HG03159 (cell line): ENCODE measurements around the gene OVAAL.

Experiments
- ATAC-seq: cut with Tn5 transposase; IDR thresholded peaks from one replicate; pipeline ENCODE4 v1.9.1; 2021; ENCODE audit warnings: mild to moderate bottlenecking, moderate library complexity; ENCODE audit not compliant: unreplicated experiment

The OVAAL gene

DNA sequence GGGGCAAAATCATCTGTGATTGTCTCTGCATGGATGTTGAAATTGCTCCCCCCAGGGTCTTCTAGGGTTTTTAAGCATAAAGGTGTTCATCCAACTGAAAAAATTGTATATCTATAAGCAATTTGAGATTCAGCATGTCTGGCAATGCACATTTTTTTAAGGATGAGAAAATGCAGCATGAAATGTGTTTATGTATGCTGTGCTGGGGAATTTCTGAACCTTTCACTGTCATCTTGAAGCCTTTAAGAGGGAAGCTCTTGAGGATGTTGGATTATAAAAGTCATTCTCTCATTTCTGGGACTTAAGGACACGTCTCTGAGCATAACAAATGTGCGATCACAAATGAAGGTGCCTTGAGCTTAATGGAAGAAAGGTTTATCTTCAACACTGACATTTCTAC, 9.4 kb downstream of the OVAAL start:
- ATAC-seq = no peak

DNA sequence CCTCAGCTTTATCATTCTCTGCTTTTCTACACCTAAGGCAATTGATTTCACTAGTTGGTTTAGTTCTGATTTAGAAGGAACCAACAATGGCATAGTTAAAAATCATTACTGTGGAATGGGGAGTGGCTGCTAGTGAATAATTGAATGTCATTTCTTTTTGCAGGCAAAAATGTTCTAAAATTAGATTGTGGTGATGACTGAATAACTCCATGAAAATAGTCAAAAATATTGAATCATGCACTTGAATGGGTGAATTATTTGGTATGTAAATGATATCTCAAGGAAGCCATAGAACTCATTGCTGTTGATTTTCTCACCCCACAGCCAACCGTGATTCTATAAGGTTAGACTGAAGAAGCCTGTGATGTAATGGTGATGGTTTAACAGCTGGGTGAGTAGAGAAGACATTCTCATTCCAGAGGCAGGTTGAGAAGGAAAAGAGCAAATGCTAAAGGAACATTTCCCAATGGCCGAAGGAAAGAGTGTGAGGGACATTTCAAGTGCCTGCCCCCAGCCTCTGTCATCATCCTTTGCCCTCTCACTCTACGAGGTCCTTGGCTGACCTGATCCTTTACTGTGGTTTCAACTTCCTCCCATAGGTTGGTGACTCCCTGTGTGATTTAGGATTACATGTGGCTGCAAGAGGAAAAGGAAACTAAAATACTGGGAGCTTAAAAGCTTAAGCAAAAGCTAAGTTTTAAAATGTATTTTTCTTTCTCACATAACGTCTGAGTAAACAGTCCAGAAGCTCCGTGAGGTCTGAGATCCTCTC, 12.5 kb downstream of the OVAAL start:
- ATAC-seq = no peak

DNA sequence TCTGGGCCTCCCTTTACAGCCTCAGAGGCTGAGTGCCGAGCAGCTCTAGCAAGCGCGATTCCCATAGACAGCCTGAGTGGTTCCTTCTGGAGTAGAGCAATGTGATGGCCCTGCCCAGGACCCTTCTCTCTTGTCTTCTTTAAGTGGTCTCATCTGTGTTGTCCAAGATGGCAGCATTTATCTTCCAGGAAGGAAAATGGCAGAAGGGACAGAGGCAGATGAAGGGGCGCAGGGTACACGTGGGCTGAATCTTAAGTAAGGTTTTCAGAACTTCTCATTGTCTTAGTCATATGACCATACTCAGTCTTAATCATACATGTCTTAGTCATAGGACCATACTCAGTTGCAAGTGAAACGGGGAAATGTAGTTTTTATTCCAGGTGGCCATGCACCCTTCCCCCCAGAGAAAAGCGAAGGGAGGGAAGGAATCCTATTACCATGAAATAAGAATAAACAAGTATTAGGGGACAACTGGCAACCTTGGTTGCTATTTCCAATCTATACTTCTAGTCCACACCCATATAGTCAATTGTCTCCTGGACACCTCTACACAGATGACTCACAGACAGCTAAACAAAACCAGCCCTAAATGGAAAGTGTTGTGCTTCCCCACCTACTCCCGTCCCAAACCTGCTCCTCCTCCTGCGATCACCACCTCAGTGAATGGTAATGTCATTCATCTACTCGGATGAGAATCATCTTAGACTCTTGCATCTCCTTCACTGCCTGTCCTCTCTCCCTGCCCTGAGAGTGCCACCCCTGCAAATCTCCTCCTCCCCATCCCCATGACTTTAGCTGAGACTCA, 13.3 kb downstream of the OVAAL start:
- ATAC-seq = no peak

DNA sequence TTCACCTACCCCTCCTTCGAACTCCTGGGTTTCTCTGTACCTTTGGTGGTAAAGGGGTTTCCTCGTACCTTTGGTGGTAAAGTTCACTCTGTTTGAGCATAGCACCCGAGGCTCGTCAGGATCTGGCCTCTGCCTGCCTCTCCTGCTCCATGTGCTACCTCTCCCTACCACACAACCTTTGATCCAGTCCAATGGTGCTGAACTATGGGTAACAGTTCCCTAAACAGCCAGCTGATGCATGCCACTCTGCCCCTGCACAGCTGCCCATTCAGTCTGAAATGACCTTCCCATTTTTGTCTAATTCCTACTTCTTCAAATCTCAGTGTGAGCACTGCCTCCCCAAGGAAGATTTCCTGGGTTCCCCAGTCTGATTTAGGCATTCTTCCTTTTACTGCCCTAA, 14.0 kb downstream of the OVAAL start:
- ATAC-seq = no peak

DNA sequence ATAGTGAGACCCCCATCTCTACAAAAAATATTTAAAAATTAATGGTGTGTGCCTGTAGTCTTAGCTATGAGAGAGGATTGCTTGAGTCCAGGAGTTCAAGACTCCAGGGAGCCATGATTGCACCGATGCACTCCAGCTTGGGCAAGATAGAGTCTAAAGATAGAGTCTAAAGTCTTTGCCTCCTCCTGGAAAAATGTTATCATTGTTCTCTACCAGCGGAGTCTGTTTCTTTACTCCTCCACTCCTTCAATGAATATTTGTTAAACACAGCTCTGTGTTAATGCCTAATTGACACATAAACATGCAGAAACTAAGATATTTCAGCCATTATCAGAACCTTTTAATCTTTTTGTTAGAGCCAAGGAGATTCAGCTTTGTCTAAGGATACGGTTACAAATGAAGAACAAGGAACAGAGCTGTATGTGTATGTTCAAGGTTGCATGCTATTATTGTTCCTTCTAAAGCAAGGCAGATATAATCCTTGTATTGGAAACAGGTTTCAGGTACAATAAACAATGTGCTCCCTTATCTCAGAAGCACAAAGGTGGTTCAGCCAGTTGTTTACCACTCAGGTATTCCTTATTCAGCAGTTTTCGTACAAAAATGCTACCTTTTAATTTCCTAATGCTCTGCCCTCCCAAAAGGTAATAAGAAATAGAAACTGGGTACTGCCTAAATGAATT, 15.4 kb downstream of the OVAAL start:
- ATAC-seq = no peak

DNA sequence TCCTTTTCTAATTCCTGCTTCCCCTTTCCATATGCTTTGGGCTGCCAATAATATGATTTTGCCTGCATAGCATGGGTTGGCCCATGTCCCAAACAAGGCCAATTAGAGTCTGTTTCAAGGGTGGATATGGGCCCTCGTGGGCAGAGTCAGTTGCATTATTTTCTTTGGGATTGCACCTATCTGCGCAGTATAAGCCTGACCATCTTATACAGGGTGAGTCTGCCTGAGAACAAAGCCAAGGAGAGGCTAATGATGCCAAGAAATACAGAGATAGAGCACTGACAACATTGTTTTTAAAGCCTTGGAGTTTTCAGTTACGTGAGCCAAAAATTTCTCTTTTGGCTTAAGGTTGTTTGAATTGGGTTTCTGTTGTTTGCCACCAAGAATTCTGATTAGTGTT, 18.6 kb downstream of the OVAAL start:
- no peak for ATAC-seq

DNA sequence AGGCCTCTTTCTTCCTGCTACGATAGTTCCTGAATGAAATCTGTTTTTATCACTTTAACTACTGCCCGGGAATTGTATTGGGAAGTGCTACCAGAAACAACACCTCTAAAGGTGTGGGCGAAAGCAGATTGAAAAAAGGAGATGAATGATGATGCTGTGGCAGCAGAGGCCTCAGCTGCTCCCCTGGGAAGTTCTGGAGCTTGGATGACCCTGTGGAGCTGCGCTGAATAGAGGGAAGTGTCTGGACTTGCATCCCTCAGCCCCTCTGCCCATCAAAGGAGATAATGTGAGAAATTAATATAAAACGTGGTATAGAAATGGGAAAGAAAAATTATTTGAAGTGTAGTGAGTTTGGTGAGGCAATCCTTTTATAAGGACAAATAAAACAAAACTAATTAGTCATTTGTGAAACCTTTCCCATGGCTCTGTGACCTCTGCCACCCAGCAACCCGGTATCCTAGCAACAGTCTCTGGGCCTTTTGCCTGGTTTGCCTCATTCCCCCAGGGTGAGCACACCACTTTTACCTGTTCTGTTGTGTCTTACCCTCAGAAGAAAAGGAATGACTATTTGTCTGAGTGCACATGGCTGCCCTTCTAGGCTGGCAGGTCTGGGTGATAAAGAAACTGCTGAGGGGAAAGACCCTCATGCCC, 21.3 kb downstream of the OVAAL start:
- ATAC-seq = no peak

DNA sequence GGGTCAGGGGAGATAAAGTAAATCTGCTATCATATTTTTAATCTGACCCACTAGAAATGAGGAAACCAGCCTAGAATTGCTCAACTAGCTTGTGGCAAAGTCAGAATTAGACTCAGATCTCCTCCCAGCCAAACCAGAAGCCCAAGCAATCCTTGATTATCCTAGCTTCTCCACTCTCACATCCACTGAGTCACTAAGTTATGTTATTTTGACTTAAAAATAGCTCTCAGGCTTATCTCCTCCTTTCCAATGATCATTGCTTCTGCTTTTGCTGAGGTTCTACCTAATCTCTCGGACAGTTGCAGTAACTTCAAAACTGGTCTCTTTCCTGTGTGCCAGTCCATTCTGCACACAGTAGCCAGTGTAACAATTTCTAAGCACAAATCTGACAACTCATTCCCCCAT, 22.9 kb downstream of the OVAAL start:
- ATAC-seq = no peak

DNA sequence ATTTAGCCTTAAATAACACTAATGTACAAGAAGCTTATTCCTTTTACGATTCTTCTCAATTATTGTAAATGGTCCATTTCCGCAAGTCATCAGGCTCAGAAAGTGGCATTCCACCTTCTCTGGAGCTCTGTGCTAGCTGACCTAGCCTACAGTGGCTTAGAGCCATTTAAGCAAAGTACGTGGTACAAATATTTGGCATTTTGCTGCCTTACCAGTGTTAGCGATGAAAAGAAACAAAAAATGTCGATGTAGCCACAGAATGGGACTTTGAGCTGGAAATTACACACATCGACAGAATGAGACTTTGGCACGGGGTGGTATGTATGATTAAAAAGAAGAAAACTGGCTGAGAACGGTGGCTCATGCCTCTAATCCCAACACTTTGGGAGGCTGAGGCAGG, 26.1 kb downstream of the OVAAL start:
- no peak for ATAC-seq

DNA sequence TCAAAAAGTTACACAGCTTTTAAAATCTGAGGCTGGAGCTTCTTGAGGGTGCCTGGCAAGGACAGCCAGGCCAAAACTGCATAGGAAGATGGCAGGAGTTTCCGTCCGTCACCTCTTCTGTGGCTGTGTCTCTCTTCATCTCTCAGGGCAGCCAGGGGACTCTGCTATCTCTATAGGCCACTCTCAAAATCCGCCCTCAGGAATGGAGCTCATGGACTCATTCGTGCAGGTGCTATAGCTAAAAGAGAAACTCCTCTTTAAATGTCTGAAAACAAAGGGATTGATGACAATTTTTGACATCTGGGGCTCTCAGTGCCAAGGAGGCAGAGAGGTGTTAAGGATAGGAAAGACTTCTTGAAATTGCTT, 27.2 kb downstream of the OVAAL start:
- ATAC-seq = no peak

DNA sequence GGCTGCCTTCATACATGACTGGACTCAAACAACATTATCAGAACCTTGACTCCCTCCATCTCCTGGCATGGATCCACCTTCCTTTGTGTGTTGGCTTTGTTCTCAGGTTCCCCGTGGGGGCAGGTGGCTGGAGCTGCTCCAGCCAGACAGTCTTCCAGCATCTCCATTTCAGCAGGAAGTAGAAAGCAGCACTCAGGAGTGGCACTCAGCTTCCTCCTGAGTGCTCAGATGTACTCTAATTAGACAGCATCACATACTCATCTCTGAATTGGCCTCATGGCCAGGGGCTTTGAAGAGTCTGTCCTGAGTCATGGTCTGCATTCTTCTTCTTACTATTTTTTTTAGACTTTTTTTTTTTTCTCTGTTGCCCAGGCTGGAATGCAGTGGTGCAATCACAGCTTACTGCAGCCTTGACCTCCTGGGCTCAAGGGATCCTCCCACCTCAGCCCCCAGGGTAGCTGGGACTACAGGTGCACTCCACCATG, 27.9 kb downstream of the OVAAL start:
- ATAC-seq = no peak

DNA sequence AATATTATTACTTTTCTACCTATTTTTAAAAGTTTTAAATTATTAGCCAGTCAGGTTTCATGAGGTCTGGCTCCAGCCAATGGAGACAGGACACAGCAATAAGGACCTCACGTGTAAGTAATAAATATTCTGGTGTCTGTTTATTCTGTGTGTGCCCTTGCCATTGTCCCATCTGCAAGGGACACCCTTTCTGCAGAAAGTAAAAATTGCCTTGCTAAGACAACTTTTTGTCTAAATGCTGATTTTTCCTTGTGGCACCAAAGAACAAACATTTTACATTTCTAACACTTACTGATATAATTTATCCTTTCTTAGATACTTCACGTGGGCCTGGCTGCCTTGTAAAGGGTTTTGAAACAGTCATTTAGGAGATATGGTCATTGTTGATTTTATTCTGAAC, 29.4 kb downstream of the OVAAL start:
- ATAC-seq = no peak

DNA sequence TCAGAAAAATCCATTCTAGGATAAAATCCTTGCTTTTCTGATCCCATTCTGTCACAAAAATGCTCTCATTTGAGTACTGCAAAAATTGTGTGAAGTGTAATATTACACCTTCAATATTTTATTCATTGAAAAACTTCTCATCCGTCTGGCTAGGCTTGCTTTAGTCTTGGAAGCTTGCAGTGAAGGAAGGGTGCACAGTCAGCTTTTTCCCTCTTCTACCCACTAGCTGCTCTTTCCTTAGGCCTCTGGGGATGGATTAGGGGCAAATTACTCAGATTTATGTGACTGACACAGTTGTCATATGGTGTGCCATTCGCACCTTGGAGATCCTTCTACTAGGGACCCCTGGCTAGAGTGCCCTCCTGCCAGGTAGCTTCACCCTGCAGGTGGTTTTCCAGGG, 32.1 kb downstream of the OVAAL start:
- ATAC-seq = no peak

DNA sequence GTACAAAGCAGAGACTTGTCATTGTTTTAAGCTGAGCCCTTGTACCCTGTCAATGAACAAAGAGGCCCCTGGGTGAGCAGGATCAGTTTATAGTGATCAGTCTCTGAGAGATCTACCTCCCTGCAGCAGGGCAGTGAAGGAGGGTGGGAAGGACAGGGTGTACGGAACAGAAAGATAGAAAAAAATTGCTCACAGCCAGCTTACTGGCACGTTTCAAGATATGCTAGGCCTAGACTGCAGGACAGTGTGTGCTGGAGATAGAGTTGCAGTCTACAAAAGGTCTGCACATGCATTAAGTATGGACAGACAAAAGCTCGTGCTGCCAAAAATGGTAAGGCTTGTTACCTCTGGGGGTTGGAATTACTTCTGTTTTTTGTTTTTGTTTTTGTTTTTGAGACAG, 34.6 kb downstream of the OVAAL start:
- ATAC-seq = no peak

DNA sequence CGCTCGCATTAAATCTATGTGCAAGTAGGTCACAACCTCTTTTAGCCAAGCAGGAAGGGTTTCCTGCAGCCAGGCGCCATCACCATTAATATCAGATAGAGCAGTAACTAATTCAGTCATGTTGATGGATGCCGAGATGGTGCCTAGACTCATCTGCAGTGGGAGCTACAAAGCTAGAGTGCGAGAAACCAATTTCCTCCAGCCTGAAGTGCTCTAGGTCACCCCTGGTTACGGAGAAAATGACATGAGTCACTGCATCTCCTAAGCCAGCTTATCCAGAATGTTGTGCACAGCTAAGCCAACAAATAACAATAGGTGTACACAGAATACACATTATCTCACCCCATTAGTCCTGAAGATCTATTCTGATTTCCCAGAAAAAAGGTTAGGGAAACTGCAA, 36.0 kb downstream of the OVAAL start:
- ATAC-seq = no peak

DNA sequence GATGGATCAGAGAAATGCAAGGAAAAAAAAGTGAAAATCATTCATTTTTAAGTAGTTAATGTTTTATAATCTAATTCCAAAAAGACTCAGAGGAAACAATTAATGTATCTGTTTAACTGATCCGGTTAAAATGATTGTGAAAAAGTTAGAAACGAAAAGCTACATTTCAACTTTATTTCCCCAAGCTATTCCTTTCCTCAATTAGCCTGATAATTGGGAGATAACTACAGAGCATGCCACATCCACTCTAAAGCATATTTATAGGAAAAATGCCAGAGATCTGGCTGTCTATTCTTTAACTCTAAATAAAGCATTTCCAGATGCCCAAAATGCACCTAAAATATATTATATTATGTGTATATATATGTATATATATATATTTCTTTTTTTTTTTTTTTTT, 37.2 kb downstream of the OVAAL start:
- ATAC-seq = no peak

DNA sequence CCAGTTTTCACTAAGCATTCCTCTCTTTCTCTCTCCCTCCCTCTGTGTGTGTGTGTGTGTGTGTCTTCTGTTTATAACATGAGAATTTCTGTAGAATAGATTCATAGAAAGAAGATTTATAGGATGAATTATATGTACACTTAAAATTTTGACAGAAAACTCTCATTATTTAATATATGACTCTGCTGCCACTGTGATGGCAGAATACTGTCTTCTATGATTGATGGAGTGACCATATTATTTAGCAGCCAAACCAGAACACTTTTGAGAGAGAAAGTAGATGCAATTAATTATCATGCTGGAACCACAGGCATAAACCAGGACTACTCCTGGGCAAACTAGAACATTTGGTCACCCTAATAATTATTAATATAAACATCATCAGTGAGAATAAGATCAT, 38.8 kb downstream of the OVAAL start:
- ATAC-seq = no peak

DNA sequence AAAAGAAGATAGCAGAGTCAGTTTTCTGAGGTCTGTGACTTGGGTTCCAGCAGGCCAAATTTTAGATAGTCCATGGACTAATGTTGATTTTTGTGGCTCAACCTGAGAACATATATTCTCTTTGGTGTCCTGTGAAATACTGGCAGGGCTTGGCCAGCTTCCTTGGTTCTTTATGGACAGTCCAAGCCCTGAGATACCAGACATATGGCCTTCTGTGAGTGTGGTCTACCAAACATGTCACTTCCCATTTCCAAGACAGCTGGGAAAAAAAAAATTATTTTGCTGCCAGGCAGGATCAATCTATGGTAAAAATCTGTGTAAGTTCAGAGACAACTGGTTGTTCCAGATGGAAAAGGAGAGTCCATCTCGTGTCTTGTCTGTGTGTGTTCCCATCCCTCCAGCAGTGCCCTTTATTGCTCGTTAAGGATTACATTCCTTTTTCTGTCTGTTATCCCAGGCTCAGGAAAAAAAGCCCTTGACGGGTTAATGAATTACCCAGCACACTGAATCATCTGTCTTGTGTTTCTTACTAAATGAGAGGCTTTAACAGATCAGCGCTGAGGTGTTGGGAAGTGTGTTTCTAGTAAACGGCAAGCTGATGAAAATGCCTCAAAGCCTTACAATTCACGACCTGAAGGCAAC, 39.7 kb downstream of the OVAAL start:
- no peak for ATAC-seq

DNA sequence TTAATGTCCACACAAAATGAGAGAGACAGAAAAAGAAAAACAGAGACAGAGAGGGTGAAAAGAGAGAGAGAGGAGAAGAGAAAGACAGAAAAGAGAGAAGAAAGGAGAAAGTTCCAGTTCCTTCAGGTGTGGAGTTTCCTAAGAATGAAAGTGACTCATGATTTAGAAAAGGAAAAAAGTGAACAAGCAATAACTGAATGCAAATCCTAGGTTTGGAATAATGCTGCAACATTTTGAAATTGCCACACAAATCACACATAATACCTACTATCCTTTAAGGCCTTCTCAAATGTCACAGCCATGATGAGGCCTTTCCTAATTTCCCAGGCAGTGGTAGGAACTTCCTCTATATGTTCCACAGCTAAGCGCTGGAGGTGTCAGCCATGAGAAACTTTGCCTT, 41.6 kb downstream of the OVAAL start:
- ATAC-seq = no peak

DNA sequence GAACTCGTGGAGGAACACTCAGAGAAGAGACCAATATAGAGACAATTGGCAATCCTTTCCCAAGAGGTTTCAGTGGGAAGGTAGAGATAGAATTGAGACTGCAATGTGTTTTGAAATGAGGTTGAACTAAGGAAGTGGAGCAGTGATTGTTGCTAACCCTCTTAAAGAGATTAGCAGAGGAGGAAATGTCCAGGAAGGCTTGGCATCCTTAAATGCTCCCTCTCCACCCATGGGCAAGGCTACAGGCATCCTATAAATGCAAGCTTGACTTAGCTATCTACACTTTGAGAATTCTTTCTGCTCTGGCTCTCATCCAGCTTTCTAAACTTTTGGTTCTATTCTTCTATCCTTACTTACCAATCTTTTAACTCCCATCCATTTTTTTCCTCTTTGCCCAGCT, 42.7 kb downstream of the OVAAL start:
- no peak for ATAC-seq
